ENCODE results near the gene TMEM108.

The TMEM108 gene

DNA sequence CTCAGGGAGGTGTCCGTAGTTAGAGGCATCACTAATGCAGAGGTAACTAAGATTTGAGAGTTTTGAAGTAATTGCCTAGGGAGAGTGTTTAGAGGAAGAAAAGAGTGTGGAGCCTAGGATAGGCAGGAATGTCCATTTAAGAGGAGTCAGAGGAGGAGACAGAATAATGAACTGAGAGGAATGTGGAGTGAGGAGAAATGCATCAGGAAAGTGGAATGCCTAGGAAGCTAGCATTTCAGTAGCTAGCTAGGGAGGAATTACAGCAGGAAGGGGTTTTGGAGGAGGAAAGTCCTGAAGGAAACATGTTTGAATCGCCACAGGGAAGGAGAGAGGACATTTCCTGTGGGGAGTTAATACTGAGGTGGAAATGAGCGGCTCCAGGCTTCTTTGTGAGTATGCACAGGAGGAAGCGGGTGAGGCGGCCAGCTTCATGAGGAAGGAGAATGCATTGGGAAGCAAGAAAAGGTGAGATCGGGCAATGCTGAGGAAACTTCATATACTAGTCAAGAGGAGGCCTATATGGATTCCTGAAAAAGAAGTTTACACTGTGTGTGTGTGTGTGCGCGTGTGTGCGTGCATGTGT lies 154.3 kb downstream of the TMEM108 start:
- Histone ChIP-seq H3K27me3 (ENCODE audit: insufficient read depth, insufficient read length) (no peaks in the 10 kb centered on the region), H3K4me3 (ENCODE audit: insufficient read length, low read depth) (no peak overlapping the region), H3K9me3 (ENCODE audit: insufficient read depth, low read length) (no peaks in the 10 kb centered on the region), H3K36me3 (ENCODE audit: insufficient read depth, insufficient read length, low read length) (no peaks in the 10 kb centered on the region), H3K4me1 (ENCODE audit: insufficient read depth, insufficient read length) (no peaks in the 10 kb centered on the region), H3K9ac (ENCODE audit: insufficient read length, low read depth) (no peak overlapping the region)
- TF ChIP-seq SUZ12 (IDR thresholded peaks at IDR 0.05; ENCODE audit: extremely low read depth, insufficient read depth, insufficient read length) = no peak
- no peak for TF ChIP-seq YY1 (IDR thresholded peaks at IDR 0.05; ENCODE audit: insufficient read depth, insufficient read length)
- TF ChIP-seq ZNF274 (IDR thresholded peaks at IDR 0.05; ENCODE audit: low read depth, low read length) = no peak
- peak; percentile 11 for DNase-seq (ENCODE audit: low read depth, low spot score)

DNA sequence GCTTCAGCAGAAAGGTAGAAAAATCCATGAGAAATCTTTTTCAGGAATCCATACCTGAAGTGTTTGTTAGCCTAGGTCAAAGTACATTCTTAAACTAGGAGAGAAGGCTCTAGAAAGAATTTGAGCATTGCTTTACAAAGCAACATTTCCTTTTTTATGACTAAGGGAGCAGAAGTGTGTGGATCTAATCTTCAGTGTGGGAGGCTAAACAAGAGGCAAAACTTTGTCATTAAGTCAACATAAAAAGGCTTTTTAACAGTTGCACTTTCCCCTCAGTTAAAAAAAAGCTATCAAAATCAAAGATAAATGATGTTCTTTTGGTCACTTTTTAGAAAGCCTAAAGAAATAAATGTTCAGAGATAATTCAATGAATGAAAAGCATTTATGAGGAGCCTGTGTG lies 154.8 kb downstream of the TMEM108 start:
- Histone ChIP-seq H3K27me3 (ENCODE audit: insufficient read depth, insufficient read length) (no peaks in the 10 kb centered on the region), H3K4me1 (ENCODE audit: insufficient read depth, insufficient read length) (no peaks in the 10 kb centered on the region), H3K36me3 (ENCODE audit: insufficient read depth, insufficient read length, low read length) (no peaks in the 10 kb centered on the region), H3K9me3 (ENCODE audit: insufficient read depth, low read length) (no peaks in the 10 kb centered on the region), H3K9ac (ENCODE audit: insufficient read length, low read depth) (no peak overlapping the region), H3K4me3 (ENCODE audit: insufficient read length, low read depth) (no peak overlapping the region)
- TF ChIP-seq ZNF274 (IDR thresholded peaks at IDR 0.05; ENCODE audit: low read depth, low read length) (no peak), YY1 (IDR thresholded peaks at IDR 0.05; ENCODE audit: insufficient read depth, insufficient read length) (no peak), SUZ12 (IDR thresholded peaks at IDR 0.05; ENCODE audit: extremely low read depth, insufficient read depth, insufficient read length) (no peak)
- DNase-seq (ENCODE audit: low read depth, low spot score) = no peak

DNA sequence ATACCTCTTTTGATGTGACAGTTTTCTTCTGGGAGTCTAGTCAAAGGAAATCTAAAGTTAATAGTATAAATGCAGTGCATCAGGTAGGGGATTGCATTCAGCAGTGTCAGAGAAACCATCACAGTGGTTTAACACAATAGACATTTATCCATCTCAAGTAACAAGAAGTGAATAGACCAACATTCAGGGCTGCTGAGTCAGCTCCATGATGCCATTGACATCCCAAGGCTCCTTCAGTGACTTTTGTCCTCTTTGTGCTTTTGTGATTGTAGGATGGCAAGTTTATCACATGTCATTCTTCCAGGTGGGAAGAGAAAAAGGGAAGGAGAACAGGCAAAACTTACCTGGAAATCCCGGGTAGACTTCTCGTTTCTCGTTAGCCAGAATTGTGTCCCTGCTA lies 158.3 kb downstream of the TMEM108 start:
- no peaks in the 10 kb centered on the region for H3K36me3 ChIP-seq (ENCODE audit: insufficient read depth, insufficient read length, low read length)
- no peaks in the 10 kb centered on the region for H3K27me3 ChIP-seq (ENCODE audit: insufficient read depth, insufficient read length)
- H3K9ac ChIP-seq (ENCODE audit: insufficient read length, low read depth) = no peak overlapping the region
- no peak overlapping the region for H3K4me3 ChIP-seq (ENCODE audit: insufficient read length, low read depth)
- DNase-seq (ENCODE audit: low read depth, low spot score) = no peak
- no peaks in the 10 kb centered on the region for H3K4me1 ChIP-seq (ENCODE audit: insufficient read depth, insufficient read length)
- no peak for TF ChIP-seq ZNF274 (IDR thresholded peaks at IDR 0.05; ENCODE audit: low read depth, low read length)
- TF ChIP-seq YY1 (IDR thresholded peaks at IDR 0.05; ENCODE audit: insufficient read depth, insufficient read length) = no peak
- TF ChIP-seq SUZ12 (IDR thresholded peaks at IDR 0.05; ENCODE audit: extremely low read depth, insufficient read depth, insufficient read length) = no peak
- H3K9me3 ChIP-seq (ENCODE audit: insufficient read depth, low read length) = peaks cover 16% of the 10 kb centered on the region; the same call in 1 of the 2 replicates

DNA sequence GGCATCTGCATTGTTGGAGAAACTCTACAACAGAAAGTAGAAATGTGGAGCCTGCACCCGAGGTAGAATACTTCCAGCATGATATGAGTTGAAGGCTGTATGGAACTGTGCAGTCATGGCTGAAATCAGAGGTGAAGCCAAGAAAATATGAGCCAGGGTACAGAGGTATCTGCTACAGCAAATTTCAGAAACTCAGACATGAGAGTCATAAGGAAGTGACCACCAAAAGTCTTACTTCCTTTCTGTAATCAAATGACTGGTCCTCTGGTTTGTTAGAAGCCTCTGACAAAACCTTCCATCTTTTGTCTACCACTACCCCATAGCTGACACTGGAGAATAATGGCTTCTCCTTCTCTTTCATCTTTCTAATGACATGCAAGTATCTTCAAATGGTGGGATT lies 159.4 kb downstream of the TMEM108 start:
- Histone ChIP-seq H3K4me3 (ENCODE audit: insufficient read length, low read depth) (no peak overlapping the region), H3K36me3 (ENCODE audit: insufficient read depth, insufficient read length, low read length) (no peaks in the 10 kb centered on the region), H3K9me3 (ENCODE audit: insufficient read depth, low read length) (peaks cover 16% of the 10 kb centered on the region; the same call in 1 of the 2 replicates), H3K4me1 (ENCODE audit: insufficient read depth, insufficient read length) (no peaks in the 10 kb centered on the region), H3K27me3 (ENCODE audit: insufficient read depth, insufficient read length) (no peaks in the 10 kb centered on the region), H3K9ac (ENCODE audit: insufficient read length, low read depth) (no peak overlapping the region)
- no peak for DNase-seq (ENCODE audit: low read depth, low spot score)
- TF ChIP-seq ZNF274 (IDR thresholded peaks at IDR 0.05; ENCODE audit: low read depth, low read length) (no peak), YY1 (IDR thresholded peaks at IDR 0.05; ENCODE audit: insufficient read depth, insufficient read length) (no peak), SUZ12 (IDR thresholded peaks at IDR 0.05; ENCODE audit: extremely low read depth, insufficient read depth, insufficient read length) (no peak)

DNA sequence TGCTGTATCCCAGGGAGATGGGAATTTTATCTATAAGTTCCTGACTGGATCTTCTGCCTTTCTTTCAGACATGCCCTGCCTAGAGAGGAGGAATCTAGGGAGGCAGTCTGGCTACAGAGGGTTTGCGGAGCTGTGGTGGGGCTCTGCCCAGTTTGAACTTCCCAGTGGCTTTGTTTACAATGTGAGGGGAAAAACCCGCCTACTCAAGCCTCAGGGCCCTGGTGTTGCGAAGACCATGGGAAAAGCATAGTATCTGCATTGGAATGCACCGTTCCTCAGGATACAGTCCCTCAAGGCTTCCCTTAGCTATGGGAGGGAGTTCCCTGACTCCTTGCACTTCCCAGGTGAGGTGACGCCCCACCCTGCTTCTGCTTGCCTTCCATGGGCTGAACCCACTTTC lies 168.7 kb downstream of the TMEM108 start:
- Histone ChIP-seq H3K36me3 (ENCODE audit: insufficient read depth, insufficient read length, low read length) (no peaks in the 10 kb centered on the region), H3K9ac (ENCODE audit: insufficient read length, low read depth) (no peak overlapping the region), H3K4me3 (ENCODE audit: insufficient read length, low read depth) (no peak overlapping the region), H3K9me3 (ENCODE audit: insufficient read depth, low read length) (no peaks in the 10 kb centered on the region; the same call in 1 of the 2 replicates), H3K4me1 (ENCODE audit: insufficient read depth, insufficient read length) (peaks cover 4% of the 10 kb centered on the region), H3K27me3 (ENCODE audit: insufficient read depth, insufficient read length) (no peaks in the 10 kb centered on the region)
- no peak for TF ChIP-seq YY1 (IDR thresholded peaks at IDR 0.05; ENCODE audit: insufficient read depth, insufficient read length)
- peak; percentile 89 for DNase-seq (ENCODE audit: low read depth, low spot score)

DNA sequence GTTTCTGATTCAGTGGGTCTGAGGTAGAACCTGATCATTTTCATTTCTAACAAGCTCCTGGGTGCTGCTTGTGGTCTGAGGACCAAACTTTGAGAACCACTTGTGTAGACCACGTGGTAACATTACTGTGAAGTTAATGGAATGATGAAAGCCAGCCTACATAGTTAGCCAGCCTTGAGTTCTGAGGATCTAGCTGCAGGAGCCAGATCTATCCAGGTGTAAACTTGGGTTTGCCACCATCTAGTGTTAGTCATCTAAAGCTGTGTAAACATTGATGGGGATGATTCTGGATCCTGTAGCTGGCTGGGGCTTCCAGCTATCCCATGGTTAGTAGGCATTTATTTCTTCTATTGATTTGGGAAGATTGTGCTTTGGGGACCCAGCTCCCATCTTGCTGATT lies 170.0 kb downstream of the TMEM108 start:
- Histone ChIP-seq H3K4me1 (ENCODE audit: insufficient read depth, insufficient read length) (peaks cover 4% of the 10 kb centered on the region), H3K36me3 (ENCODE audit: insufficient read depth, insufficient read length, low read length) (no peaks in the 10 kb centered on the region), H3K9ac (ENCODE audit: insufficient read length, low read depth) (no peak overlapping the region), H3K27me3 (ENCODE audit: insufficient read depth, insufficient read length) (no peaks in the 10 kb centered on the region), H3K4me3 (ENCODE audit: insufficient read length, low read depth) (no peak overlapping the region), H3K9me3 (ENCODE audit: insufficient read depth, low read length) (no peaks in the 10 kb centered on the region; the same call in 1 of the 2 replicates)
- no peak for TF ChIP-seq ZNF274 (IDR thresholded peaks at IDR 0.05; ENCODE audit: low read depth, low read length)
- DNase-seq (ENCODE audit: low read depth, low spot score) = no peak

DNA sequence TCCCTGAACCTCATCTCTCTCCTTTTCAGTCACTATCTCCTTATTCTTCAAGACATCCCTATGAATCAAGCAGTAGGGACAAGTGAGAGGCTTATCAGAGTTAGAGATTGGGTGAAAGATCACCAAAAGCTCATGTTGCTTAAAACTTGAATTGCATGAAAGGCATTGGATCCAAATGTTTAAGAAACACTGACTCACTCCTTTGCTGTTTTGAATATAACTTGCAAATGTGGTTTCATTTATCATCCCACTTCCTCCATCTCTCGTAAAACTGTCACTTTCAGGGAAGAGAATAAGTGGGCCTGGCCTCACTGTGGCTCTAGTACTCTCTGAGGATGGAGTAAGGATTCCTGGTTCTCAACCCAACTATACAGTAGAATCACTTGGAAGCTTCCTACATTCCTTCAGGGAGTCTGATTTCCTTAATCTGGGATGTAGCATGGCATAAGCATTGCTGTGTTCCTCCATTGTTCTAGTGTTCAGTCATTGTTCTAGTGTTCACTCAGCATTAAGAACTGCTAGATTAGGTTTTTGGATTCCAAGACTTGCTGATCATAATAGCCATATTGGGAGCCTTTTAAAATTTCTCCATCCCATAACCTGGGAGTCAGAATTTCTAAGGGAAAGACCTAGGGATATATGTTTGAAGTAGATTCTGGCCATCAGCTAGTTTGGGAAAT lies 171.8 kb downstream of the TMEM108 start:
- H3K4me1 ChIP-seq (ENCODE audit: insufficient read depth, insufficient read length) = peaks cover 4% of the 10 kb centered on the region
- H3K36me3 ChIP-seq (ENCODE audit: insufficient read depth, insufficient read length, low read length) = no peaks in the 10 kb centered on the region
- TF ChIP-seq SUZ12 (IDR thresholded peaks at IDR 0.05; ENCODE audit: extremely low read depth, insufficient read depth, insufficient read length) (no peak), YY1 (IDR thresholded peaks at IDR 0.05; ENCODE audit: insufficient read depth, insufficient read length) (no peak), ZNF274 (IDR thresholded peaks at IDR 0.05; ENCODE audit: low read depth, low read length) (no peak)
- no peaks in the 10 kb centered on the region for H3K27me3 ChIP-seq (ENCODE audit: insufficient read depth, insufficient read length)
- H3K4me3 ChIP-seq (ENCODE audit: insufficient read length, low read depth) = no peak overlapping the region
- H3K9ac ChIP-seq (ENCODE audit: insufficient read length, low read depth) = no peak overlapping the region
- H3K9me3 ChIP-seq (ENCODE audit: insufficient read depth, low read length) = no peaks in the 10 kb centered on the region; the same call in 1 of the 2 replicates
- DNase-seq (ENCODE audit: low read depth, low spot score) = no peak

All from NT2/D1 (cell line).